ENCODE results near the gene NFE2L1.

Gene NFE2L1

GRCh38 chr17:48021934-48022333, 26.2 kb upstream of the NFE2L1 start:
- TF ChIP-seq CTCF (IDR thresholded peaks at IDR 0.05; ENCODE audit: unreplicated experiment in 3 of 3) = no peak
- H3K9me3 Mint-ChIP-seq = no peaks in the 10 kb centered on the region
- H3K4me1 Mint-ChIP-seq = peaks cover 37% of the 10 kb centered on the region
- no peak overlapping the region for H3K27ac Mint-ChIP-seq
- H3K4me3 Mint-ChIP-seq = no peak overlapping the region
- H3K27me3 Mint-ChIP-seq (ENCODE audit: low read depth) = peaks cover 67% of the 10 kb centered on the region
- no peaks in the 10 kb centered on the region for H3K36me3 Mint-ChIP-seq (ENCODE audit: low read depth)

- no peak for TF ChIP-seq CTCF (IDR thresholded peaks at IDR 0.05; ENCODE audit: unreplicated experiment in 3 of 3)
- H3K36me3 Mint-ChIP-seq (ENCODE audit: low read depth) = no peaks in the 10 kb centered on the region
- H3K9me3 Mint-ChIP-seq = no peaks in the 10 kb centered on the region
- H3K27ac Mint-ChIP-seq = no peak overlapping the region
- H3K27me3 Mint-ChIP-seq (ENCODE audit: low read depth) = peaks cover 67% of the 10 kb centered on the region
- peak overlapping the region; percentile 17 to 65 (median 40) for H3K4me3 Mint-ChIP-seq
- peaks cover 41% of the 10 kb centered on the region for H3K4me1 Mint-ChIP-seq
Observed at GRCh38 chr17:48022901-48023300, 25.3 kb upstream of the NFE2L1 start.

GRCh38 chr17:48023400-48024148, 24.6 kb upstream of the NFE2L1 start:
- Mint-ChIP-seq H3K27me3 (ENCODE audit: low read depth) (peaks cover 66% of the 10 kb centered on the region), H3K27ac (no peak overlapping the region)
- TF ChIP-seq CTCF (IDR thresholded peaks at IDR 0.05; ENCODE audit: unreplicated experiment in 3 of 3) = peak in 1 of 3 experiments; percentile 14

GRCh38 chr17:48024149-48025039, 23.8 kb upstream of the NFE2L1 start:
- H3K36me3 Mint-ChIP-seq (ENCODE audit: low read depth) = no peaks in the 10 kb centered on the region
- peak overlapping the region; percentile 34 to 61 (median 37) for H3K27ac Mint-ChIP-seq
- H3K4me1 Mint-ChIP-seq = peaks cover 37% of the 10 kb centered on the region
- peak overlapping the region; percentile 82 to 87 (median 82) for H3K4me3 Mint-ChIP-seq
- no peak for TF ChIP-seq CTCF (IDR thresholded peaks at IDR 0.05; ENCODE audit: unreplicated experiment in 3 of 3)
- H3K27me3 Mint-ChIP-seq (ENCODE audit: low read depth) = peaks cover 65% of the 10 kb centered on the region
- H3K9me3 Mint-ChIP-seq = no peaks in the 10 kb centered on the region

More at GRCh38 chr17:48023400-48024148, 24.6 kb upstream of the NFE2L1 start:
- H3K4me3 Mint-ChIP-seq = peak overlapping the region; percentile 79 to 81 (median 80)
- peaks cover 37% of the 10 kb centered on the region for H3K4me1 Mint-ChIP-seq
- no peaks in the 10 kb centered on the region for H3K36me3 Mint-ChIP-seq (ENCODE audit: low read depth)
- H3K9me3 Mint-ChIP-seq = no peaks in the 10 kb centered on the region

GRCh38 chr17:48025040-48025903, 22.9 kb upstream of the NFE2L1 start:
- TF ChIP-seq CTCF (IDR thresholded peaks at IDR 0.05; ENCODE audit: unreplicated experiment in 3 of 3) = peak; percentile 77 to 80 (median 79)
- Mint-ChIP-seq H3K27me3 (ENCODE audit: low read depth) (peaks cover 58% of the 10 kb centered on the region), H3K4me1 (peaks cover 37% of the 10 kb centered on the region), H3K9me3 (no peaks in the 10 kb centered on the region), H3K27ac (peak overlapping the region; percentile 34 to 65 (median 61)), H3K4me3 (peak overlapping the region; percentile 82 to 87 (median 82)), H3K36me3 (ENCODE audit: low read depth) (no peaks in the 10 kb centered on the region)
